Glutamatergic neuron (in vitro differentiated cells): Measurements from ENCODE around the gene SMAD5. TPM values are rescaled to one million over a fixed set of nuclear protein-coding genes. Genes with fewer than 3 reads are reported as not detected.
A peak's percentile ranks its signal among the peaks of the same experiment; 100 is the strongest.

Experiments
- DNase-seq: peaks from one replicate; pipeline ENCODE4 v3.0.0; 2022
- H3K27ac Mint-ChIP-seq: one replicate; pipeline ENCODE4 v1.8.0; 2020; ENCODE audit warnings: mild to moderate bottlenecking, mixed read lengths, inconsistent platforms; ENCODE audit not compliant: unreplicated experiment
- H3K27me3 Mint-ChIP-seq: one replicate; pipeline ENCODE4 v1.8.0; 2020; ENCODE audit warnings: mild to moderate bottlenecking, moderate library complexity, mixed read lengths, inconsistent platforms; ENCODE audit not compliant: unreplicated experiment
- H3K36me3 Mint-ChIP-seq: one replicate; pipeline ENCODE4 v1.8.0; 2020; ENCODE audit warnings: mild to moderate bottlenecking, mixed read lengths, inconsistent platforms; ENCODE audit not compliant: unreplicated experiment
- H3K4me1 Mint-ChIP-seq: one replicate; pipeline ENCODE4 v1.8.0; 2020; ENCODE audit warnings: mild to moderate bottlenecking, low read depth, mixed read lengths, inconsistent platforms; ENCODE audit not compliant: unreplicated experiment
- H3K4me3 Mint-ChIP-seq: one replicate; pipeline ENCODE4 v1.8.0; 2020; ENCODE audit warnings: mild to moderate bottlenecking, mixed read lengths, inconsistent platforms; ENCODE audit not compliant: unreplicated experiment
- H3K9me3 Mint-ChIP-seq: one replicate; pipeline ENCODE4 v1.8.0; 2020; ENCODE audit warnings: mild to moderate bottlenecking, moderate library complexity, mixed read lengths, inconsistent platforms; ENCODE audit not compliant: unreplicated experiment
- CTCF ChIP-seq: fragments of 200-600 bp; sonication (generic); IDR thresholded peaks from one replicate; pipeline ENCODE4 v1.5.0; 2021; ENCODE audit not compliant: partially characterized antibody, unreplicated experiment
- long read RNA-seq: library from polyadenylated mRNA; unstranded; transcript quantifications from one replicate; pipeline ENCODE4 v2.0.0, GENCODE V29; 2020; ENCODE audit not compliant: unreplicated experiment
- total RNA-seq: library from RNA; stranded (reverse); fragmentation: NEBNext Ultra II Directional; extraction: Animal tissue kit (Norgen Biotek cat#: 25700); gene quantifications from one replicate; pipeline ENCODE4 v1.2.1, GENCODE V29; 2021; ENCODE audit not compliant: unreplicated experiment

SMAD5 gene
- 36.9 TPM for total RNA-seq
- long read RNA-seq, partial matches to known transcripts, result 2 of 2 reads
- long read RNA-seq, other reads (novel, unspliced or antisense), result 0 of 2 reads

DNA sequence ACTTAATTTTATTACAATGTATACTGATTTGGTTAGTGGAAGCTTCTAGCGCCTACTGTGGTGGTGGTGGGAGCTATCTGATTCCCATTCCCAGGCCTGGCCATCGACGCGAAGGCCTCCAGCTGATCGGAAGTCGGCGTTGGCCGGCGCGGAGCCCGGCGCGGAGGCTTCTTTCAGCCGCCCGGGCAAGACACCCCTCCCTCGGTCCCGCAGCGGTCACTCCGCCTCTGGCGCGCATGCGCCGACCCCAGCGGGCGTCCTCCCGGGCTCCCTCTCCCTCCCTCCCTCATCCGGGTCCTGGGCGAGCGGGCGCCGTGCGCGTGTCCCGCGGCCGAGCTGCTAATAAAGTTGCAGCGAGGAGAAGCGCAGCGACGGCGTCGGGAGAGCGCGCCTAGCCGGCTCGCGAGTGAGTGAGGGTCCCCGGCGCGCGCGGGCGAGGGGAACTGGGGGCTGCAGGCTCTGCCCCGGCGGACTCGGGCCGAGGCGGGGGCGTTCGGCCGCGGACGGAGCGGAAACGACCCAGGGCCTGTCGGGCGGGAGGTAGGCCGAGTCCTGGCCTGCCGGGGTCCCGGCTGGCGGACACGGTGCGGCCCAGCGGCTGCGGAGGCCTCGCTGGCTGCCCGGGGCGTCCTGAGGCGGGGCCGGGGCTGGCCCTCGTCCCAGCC lies at the start of gene SMAD5:
Gene SMAD5 (plus strand): TSS at position 289 of the 665 bp plus-strand sequence. CDS start 20,916 bp downstream, outside the sequence.
- H3K4me1 Mint-ChIP-seq, result peaks cover 31% of the 10 kb centered on the region
- H3K27me3 Mint-ChIP-seq, result peaks cover 4% of the 10 kb centered on the region
- peak; percentile 99 for DNase-seq
- peak within 1 kb of the TSS; percentile 81 for H3K27ac Mint-ChIP-seq
- peak within 1 kb of the TSS; percentile 96 for H3K4me3 Mint-ChIP-seq
- no peak for TF ChIP-seq CTCF
- H3K9me3 Mint-ChIP-seq, result peaks cover 9% of the 10 kb centered on the region
- H3K36me3 Mint-ChIP-seq, result no peaks in the 10 kb centered on the region

DNA sequence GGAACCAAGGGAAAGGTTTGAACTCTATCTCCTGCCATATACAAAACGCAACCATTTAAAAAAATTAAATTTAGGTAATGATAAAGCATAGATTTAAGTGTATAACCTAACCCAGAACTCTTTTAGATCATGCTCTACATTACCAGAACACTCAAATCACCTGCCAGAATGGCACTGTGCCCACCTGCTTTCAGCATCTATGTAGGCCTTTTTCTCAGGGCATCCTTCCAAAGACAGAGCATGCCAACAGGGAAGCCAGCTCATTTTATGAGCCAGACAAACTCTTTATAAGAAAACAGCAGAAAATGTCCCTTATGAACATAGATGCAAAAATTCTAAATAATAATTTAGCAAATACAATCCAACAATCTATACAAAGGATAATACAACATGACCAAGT lies 47.9 kb upstream of the SMAD5 start:
- TF ChIP-seq CTCF, result no peak
- Mint-ChIP-seq H3K9me3 (peaks cover 2% of the 10 kb centered on the region), H3K4me1 (peaks cover 5% of the 10 kb centered on the region), H3K4me3 (no peak overlapping the region), H3K27ac (no peak overlapping the region), H3K27me3 (no peaks in the 10 kb centered on the region), H3K36me3 (no peaks in the 10 kb centered on the region)
- DNase-seq, result no peak

DNA sequence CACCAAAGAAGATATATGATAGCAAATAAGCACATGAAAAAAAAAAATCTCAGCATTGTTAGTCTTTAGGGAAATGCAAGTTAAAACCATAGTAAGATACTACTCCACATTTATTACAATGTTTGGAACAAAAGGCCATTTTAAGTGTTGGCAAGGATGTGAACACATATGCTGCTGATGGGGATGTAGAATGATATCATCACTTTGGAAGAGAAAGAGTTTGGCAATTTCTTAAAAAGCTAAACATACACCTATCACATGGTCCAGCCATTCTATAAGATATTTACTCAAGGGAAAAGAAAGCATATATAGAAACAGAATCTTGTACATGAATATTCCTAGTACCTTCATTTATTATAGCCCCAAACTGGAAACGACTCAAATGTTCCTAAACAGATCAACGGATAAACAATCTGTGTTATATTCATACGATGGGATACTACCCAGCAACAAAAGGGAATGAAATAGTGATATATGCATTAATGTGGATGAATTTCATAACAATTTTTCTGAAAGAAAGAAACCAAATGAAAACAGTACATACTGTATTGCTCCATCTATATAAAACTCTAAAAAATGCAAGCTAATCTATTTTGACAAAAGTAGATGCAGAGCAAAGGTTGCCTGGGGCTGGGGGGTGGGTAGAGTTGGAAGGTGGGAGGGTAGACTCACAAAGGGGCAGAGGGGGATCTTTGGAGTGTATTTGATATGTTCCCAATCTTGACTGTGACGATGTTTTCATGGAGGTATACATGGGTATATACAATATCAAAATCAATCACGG lies 45.7 kb upstream of the SMAD5 start:
- H3K4me1 Mint-ChIP-seq, result no peaks in the 10 kb centered on the region
- H3K36me3 Mint-ChIP-seq, result no peaks in the 10 kb centered on the region
- no peak overlapping the region for H3K4me3 Mint-ChIP-seq

DNA sequence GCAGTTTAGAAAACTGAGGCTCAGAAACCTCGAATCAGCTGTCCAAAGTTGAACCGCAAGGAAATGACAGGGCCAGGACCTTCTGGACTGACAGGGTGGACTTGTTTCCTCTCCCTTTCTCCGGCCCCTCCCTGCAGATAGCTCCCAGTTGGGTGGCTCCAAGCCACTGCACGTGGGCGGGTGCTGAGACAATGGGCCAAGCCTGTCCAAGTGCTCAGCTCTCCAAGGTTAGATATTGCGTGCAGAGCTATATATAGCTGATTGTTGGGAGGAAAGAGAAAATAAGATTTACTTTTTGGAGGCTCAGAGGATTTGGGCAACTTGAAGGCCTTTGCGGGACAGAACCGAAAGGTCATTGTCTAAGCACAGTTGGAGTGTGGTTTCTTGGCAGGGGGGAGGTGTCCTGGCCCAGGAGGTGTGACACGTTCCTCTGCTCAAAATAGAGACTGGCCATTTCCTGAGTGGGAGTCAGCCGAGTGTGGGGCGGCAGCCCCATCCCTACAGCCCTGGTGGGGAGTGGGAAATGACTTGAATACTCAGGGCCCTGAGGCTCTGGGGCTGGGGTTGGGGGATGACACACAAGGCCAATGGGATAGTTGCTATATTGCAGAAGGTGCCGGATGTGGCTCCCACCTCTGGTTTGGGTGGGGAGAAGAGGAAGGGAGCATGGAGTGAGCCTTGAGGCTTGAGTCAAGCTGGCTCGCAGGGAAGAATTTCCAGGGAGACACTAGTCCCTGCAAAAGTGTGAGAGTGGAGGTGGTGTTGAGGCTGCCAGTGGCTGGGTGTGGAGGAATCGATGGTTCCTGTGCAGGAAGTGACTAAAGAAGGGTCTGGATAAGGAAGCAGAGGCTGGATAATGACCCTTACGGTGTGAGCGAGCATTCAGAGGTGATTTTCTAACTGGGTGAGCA lies 44.4 kb upstream of the SMAD5 start:
- no peak overlapping the region for H3K4me3 Mint-ChIP-seq
- no peaks in the 10 kb centered on the region for H3K27me3 Mint-ChIP-seq
- no peak overlapping the region for H3K27ac Mint-ChIP-seq
- no peaks in the 10 kb centered on the region for H3K4me1 Mint-ChIP-seq
- H3K9me3 Mint-ChIP-seq, result no peaks in the 10 kb centered on the region
- TF ChIP-seq CTCF, result no peak
- H3K36me3 Mint-ChIP-seq, result no peaks in the 10 kb centered on the region
- DNase-seq, result no peak

More for the DNA sequence above, 45.7 kb upstream of the SMAD5 start:
- Mint-ChIP-seq H3K27ac (no peak overlapping the region), H3K9me3 (no peaks in the 10 kb centered on the region), H3K27me3 (no peaks in the 10 kb centered on the region)
- DNase-seq, result no peak
- TF ChIP-seq CTCF, result no peak
